Naive thymus-derived CD4-positive, alpha-beta T cell (primary cell): ENCODE measurements around the gene HLA-DMB. TPM values are rescaled to one million over a fixed set of nuclear protein-coding genes. Genes with fewer than 3 reads are reported as not detected.

ENCODE experiments used
- ATAC-seq: fragments of 150-1000 bp; cut with Tn5 transposase; 2 replicates; pipeline ENCODE4 v1.10.0; 2021; ENCODE audit warnings: mild to moderate bottlenecking, moderate library complexity
- CTCF ChIA-PET: fragments of 350-600 bp; sonication (Branson Sonifier 250); formaldehyde crosslinking; loops from one replicate; lab custom pipeline; 2021; ENCODE audit warnings: antibody characterized with exemption; lab: Charles Lee
- POLR2A ChIA-PET: fragments of 350-600 bp; sonication (Branson Sonifier 250); formaldehyde crosslinking; loops from one replicate; lab custom pipeline; 2021; ENCODE audit warnings: antibody characterized with exemption, inconsistent platforms; lab: Charles Lee
- DNase-seq, 9 donors: peaks; one replicate each; pipeline versions ENCODE4 v3.0.0 to v3.0.0-alpha.2; 2020 to 2022; ENCODE audit warnings: mixed read lengths in 1 of 9
- H3K27ac ChIP-seq: one replicate; pipeline ENCODE4 v1.7.0; 2013; ENCODE audit warnings: mild to moderate bottlenecking, low read depth, low read length, moderate library complexity
- H3K27me3 ChIP-seq, 2 donors: one replicate each; pipeline ENCODE4 v1.7.0; 2013; ENCODE audit warnings: low read length in 2 of 2, mild to moderate bottlenecking in 2 of 2, moderate library complexity in 2 of 2; ENCODE audit not compliant: control insufficient read depth in 2 of 2, insufficient read depth in 2 of 2
- H3K36me3 ChIP-seq, 3 experiments: 1 replicate in 2 of 3; 2 replicates in 1 of 3; pipeline ENCODE4 v1.7.0; 2013; ENCODE audit warnings: low read length in 3 of 3, mild to moderate bottlenecking in 3 of 3, moderate library complexity in 1 of 3; ENCODE audit not compliant: insufficient read depth in 3 of 3, control insufficient read depth in 2 of 3
- H3K4me1 ChIP-seq, 2 donors: one replicate each; pipeline ENCODE4 v1.7.0; 2013; ENCODE audit warnings: low read length in 2 of 2, mild to moderate bottlenecking in 2 of 2, moderate library complexity in 1 of 2; ENCODE audit not compliant: control insufficient read depth in 2 of 2, insufficient read depth in 2 of 2
- H3K4me3 ChIP-seq: 2 replicates; pipeline ENCODE4 v1.7.0; 2013; ENCODE audit warnings: mild to moderate bottlenecking, low read length
- H3K9me3 ChIP-seq, 3 experiments: 1 replicate in 2 of 3; 2 replicates in 1 of 3; pipeline ENCODE4 v1.7.0; 2013; ENCODE audit warnings: low read length in 3 of 3; ENCODE audit not compliant: control insufficient read depth in 2 of 3
- H3K27ac Mint-ChIP-seq, 9 donors: one replicate each; pipeline ENCODE4 v1.8.0; 2020 to 2022; ENCODE audit warnings: mixed read lengths in 9 of 9, mild to moderate bottlenecking in 8 of 9, moderate library complexity in 5 of 9, inconsistent platforms in 2 of 9
- H3K27me3 Mint-ChIP-seq, 5 donors: one replicate each; pipeline ENCODE4 v1.8.0; 2021 to 2022; ENCODE audit warnings: mixed read lengths in 5 of 5, mild to moderate bottlenecking in 1 of 5
- H3K36me3 Mint-ChIP-seq, 5 donors: one replicate each; pipeline ENCODE4 v1.8.0; 2020 to 2022; ENCODE audit warnings: mixed read lengths in 5 of 5, mild to moderate bottlenecking in 3 of 5, inconsistent platforms in 1 of 5
- H3K4me1 Mint-ChIP-seq, 7 donors: one replicate each; pipeline ENCODE4 v1.8.0; 2020 to 2022; ENCODE audit warnings: mixed read lengths in 7 of 7, mild to moderate bottlenecking in 3 of 7, inconsistent platforms in 1 of 7
- H3K4me3 Mint-ChIP-seq, 10 donors: one replicate each; pipeline ENCODE4 v1.8.0; 2020 to 2022; ENCODE audit warnings: mild to moderate bottlenecking in 10 of 10, mixed read lengths in 10 of 10, moderate library complexity in 6 of 10, inconsistent platforms in 2 of 10
- H3K9me3 Mint-ChIP-seq, 11 donors: one replicate each; pipeline ENCODE4 v1.8.0; 2020 to 2022; ENCODE audit warnings: mixed read lengths in 11 of 11, mild to moderate bottlenecking in 4 of 11, inconsistent platforms in 1 of 11, moderate library complexity in 1 of 11
- intact Hi-C, 2 donors: fragments of 100-400 bp; cut with micrococcal nuclease; formaldehyde crosslinking; loops; one replicate each; pipeline ENCODE4 v1.15.1; 2023
- polyA plus RNA-seq, 2 donors: library from polyadenylated mRNA; unstranded; fragments of 300-500 nt; fragmentation: Illumina TruSeq; gene quantifications; one replicate each; pipeline ENCODE4 v1.2.3, GENCODE V29; 2021
- total RNA-seq, 6 experiments: library from RNA in 5 of 6; stranded (reverse) in 5 of 6; gene quantifications; 1 replicate in 5 of 6; 2 replicates in 1 of 6; pipeline ENCODE4 v1.2.3 and lab custom pipeline; 2021 to 2026

Gene HLA-DMB
- total and polyA plus RNA-seq, 7 experiments from 2014 or later, result 7.8 to 82.5 (median 9.1) TPM

GRCh38 chr6:32956176-32956575 is 15.3 kb upstream of the HLA-DMB start:
- ChIA-PET POLR2A (interaction anchor here (0.7 to 13.5 kb wide), 2 partner anchors 19 to 75 kb away, joined by 3 to 638 read pairs; partner anchors contain the start of gene BRD2), CTCF (interaction anchor here (0.7 to 13.5 kb wide), 5 partner anchors 8 to 173 kb away, joined by 4 to 411 read pairs (median 7); partner anchors contain the start of genes BRD2 and HLA-DMB)
- intact Hi-C loops, result no loop called here
- Mint-ChIP-seq H3K4me3 (no peak overlapping the region), H3K27ac (peak overlapping the region in 2 of 9 donors; percentile 68 to 88), H3K27me3 (peaks cover 0 to 5% (median 0%) of the 10 kb centered on the region in 5 donors), H3K4me1 (peaks cover 30 to 54% (median 45%) of the 10 kb centered on the region in 7 donors), H3K36me3 (peaks cover 0 to 12% (median 4%) of the 10 kb centered on the region in 5 donors), H3K9me3 (no peaks in the 10 kb centered on the region)
- H3K4me3 ChIP-seq, result no peak overlapping the region
- peaks cover 12 to 21% of the 10 kb centered on the region in 2 donors for H3K4me1 ChIP-seq
- no peaks in the 10 kb centered on the region for H3K27me3 ChIP-seq
- H3K9me3 ChIP-seq, result no peaks in the 10 kb centered on the region
- DNase-seq, result no peak
- no peak overlapping the region for H3K27ac ChIP-seq
- no peaks in the 10 kb centered on the region for H3K36me3 ChIP-seq
- ATAC-seq, result no peak

- ATAC-seq, result no peak
- Mint-ChIP-seq H3K9me3 (no peaks in the 10 kb centered on the region), H3K4me1 (peaks cover 35 to 50% (median 41%) of the 10 kb centered on the region in 7 donors), H3K36me3 (peaks cover 0 to 8% (median 4%) of the 10 kb centered on the region in 5 donors), H3K4me3 (no peak overlapping the region), H3K27ac (peak overlapping the region in 4 of 9 donors; percentile 0 to 37 (median 22)), H3K27me3 (peaks cover 0 to 5% (median 0%) of the 10 kb centered on the region in 5 donors)
- H3K9me3 ChIP-seq, result no peaks in the 10 kb centered on the region
- CTCF ChIA-PET, result interaction anchor here (0.6 to 13.5 kb wide), 12 partner anchors 13 to 1273 kb away, joined by 3 to 411 read pairs (median 10); partner anchors contain the start of genes BRD2, HLA-DMB, PSMB8 and TAP2
- H3K4me3 ChIP-seq, result no peak overlapping the region
- H3K36me3 ChIP-seq, result no peaks in the 10 kb centered on the region
- POLR2A ChIA-PET, result interaction anchor here (0.6 to 13.5 kb wide), 11 partner anchors 11 to 807 kb away, joined by 3 to 638 read pairs (median 5); partner anchors contain the start of genes BRD2, HLA-DMB, PSMB8 and TAP2
- peaks cover 16 to 21% of the 10 kb centered on the region in 2 donors for H3K4me1 ChIP-seq
- no peaks in the 10 kb centered on the region for H3K27me3 ChIP-seq
- intact Hi-C loops, result loop anchor here in 1 of 2 donors (2.0 kb wide), 1 partner anchor 14 kb away; the partner anchor contains the start of gene HLA-DMB
- DNase-seq, result peak in 6 of 9 donors; percentile 29 to 44 (median 35)
- H3K27ac ChIP-seq, result no peak overlapping the region
Observed at GRCh38 chr6:32954986-32955802, 14.4 kb upstream of the HLA-DMB start.

- Mint-ChIP-seq H3K4me1 (peaks cover 42 to 53% (median 44%) of the 10 kb centered on the region in 7 donors), H3K27me3 (no peaks in the 10 kb centered on the region), H3K4me3 (no peak overlapping the region), H3K36me3 (peaks cover 0 to 8% (median 4%) of the 10 kb centered on the region in 5 donors), H3K9me3 (no peaks in the 10 kb centered on the region), H3K27ac (peak overlapping the region in 1 of 9 donors; percentile 51)
- Histone ChIP-seq H3K4me3 (no peak overlapping the region), H3K36me3 (no peaks in the 10 kb centered on the region), H3K27me3 (no peaks in the 10 kb centered on the region), H3K9me3 (no peaks in the 10 kb centered on the region), H3K27ac (no peak overlapping the region), H3K4me1 (peaks cover 21 to 23% of the 10 kb centered on the region in 2 donors)
- ATAC-seq (no peak), DNase-seq (no peak)
- intact Hi-C loops, result loop anchor here in 1 of 2 donors (2.0 kb wide), 1 partner anchor 13 kb away; the partner anchor contains the start of gene HLA-DMB
- ChIA-PET POLR2A (interaction anchor here (0.7 to 13.5 kb wide), 14 partner anchors 10 to 364 kb away, joined by 3 to 638 read pairs (median 6); partner anchors contain the start of genes BRD2, HLA-DMB, HLA-DPA1 and PSMB8), CTCF (interaction anchor here (0.7 to 13.5 kb wide), 13 partner anchors 14 to 115 kb away, joined by 3 to 411 read pairs (median 10); partner anchors contain the start of genes BRD2, HLA-DMB, PSMB8 and TAP2)
Observed at GRCh38 chr6:32954267-32954666, 13.4 kb upstream of the HLA-DMB start.

- H3K4me1 ChIP-seq, result peaks cover 21 to 23% of the 10 kb centered on the region in 2 donors
- Mint-ChIP-seq H3K27me3 (no peaks in the 10 kb centered on the region), H3K4me1 (peaks cover 43 to 57% (median 46%) of the 10 kb centered on the region in 7 donors), H3K4me3 (peak overlapping the region in 5 of 10 donors; percentile 76 to 86 (median 81)), H3K9me3 (no peaks in the 10 kb centered on the region), H3K36me3 (peaks cover 0 to 8% (median 4%) of the 10 kb centered on the region in 5 donors), H3K27ac (peak overlapping the region in 5 of 9 donors; percentile 51 to 92 (median 81))
- no peak overlapping the region for H3K4me3 ChIP-seq
- H3K27ac ChIP-seq, result no peak overlapping the region
- CTCF ChIA-PET, result interaction anchor here (0.5 to 13.5 kb wide), 19 partner anchors 14 to 1709 kb away, joined by 3 to 411 read pairs (median 7); partner anchors contain the start of genes BRD2, HLA-DMB, PSMB8 and TAP2
- H3K27me3 ChIP-seq, result no peaks in the 10 kb centered on the region
- POLR2A ChIA-PET, result interaction anchor here (0.7 to 13.5 kb wide), 15 partner anchors 10 to 119 kb away, joined by 3 to 638 read pairs (median 6); partner anchors contain the start of genes BRD2, HLA-DMB, HLA-DPA1 and PSMB8
- no peaks in the 10 kb centered on the region for H3K36me3 ChIP-seq
- intact Hi-C loops, result loop anchor here (1.0 to 2.0 kb wide), 10 partner anchors 9 to 68 kb away; partner anchors contain the start of gene HLA-DMB (in 2 of the 2)
- H3K9me3 ChIP-seq, result no peaks in the 10 kb centered on the region
- ATAC-seq (no peak), DNase-seq (no peak)
Observed at GRCh38 chr6:32953775-32954174, 12.9 kb upstream of the HLA-DMB start.

- POLR2A ChIA-PET, result interaction anchor here (0.9 to 13.5 kb wide), 17 partner anchors 9 to 115 kb away, joined by 3 to 638 read pairs (median 6); partner anchors contain the start of genes BRD2, HLA-DMB, PSMB8 and PSMB9
- peak within 1 kb of the TSS; percentile 75 to 86 (median 82) for H3K4me3 Mint-ChIP-seq
- intact Hi-C loops, result loop anchor here (1.0 to 2.0 kb wide), 9 partner anchors 9 to 68 kb away; partner anchors contain the start of gene HLA-DMB (in 1 of the 2)
- Histone ChIP-seq H3K4me3 (peak within 1 kb of the TSS; percentile 64), H3K27ac (peak within 1 kb of the TSS; percentile 63), H3K9me3 (no peaks in the 10 kb centered on the region), H3K36me3 (no peaks in the 10 kb centered on the region), H3K4me1 (peaks cover 21 to 23% of the 10 kb centered on the region in 2 donors), H3K27me3 (no peaks in the 10 kb centered on the region)
- H3K4me1 Mint-ChIP-seq, result peaks cover 44 to 57% (median 48%) of the 10 kb centered on the region in 7 donors
- peaks cover 0 to 8% (median 3%) of the 10 kb centered on the region in 5 donors for H3K36me3 Mint-ChIP-seq
- ATAC-seq, result peak; percentile 96
- DNase-seq, result peak; percentile 52 to 89 (median 83)
- peak within 1 kb of the TSS; percentile 61 to 94 (median 88) for H3K27ac Mint-ChIP-seq
- H3K9me3 Mint-ChIP-seq, result no peaks in the 10 kb centered on the region
- CTCF ChIA-PET, result interaction anchor here (0.5 to 13.5 kb wide), 23 partner anchors 15 to 1708 kb away, joined by 3 to 411 read pairs (median 7); partner anchors contain the start of genes BRD2, HLA-DMB, PSMB8 and TAP2
- H3K27me3 Mint-ChIP-seq, result no peaks in the 10 kb centered on the region
Observed at GRCh38 chr6:32952817-32953739, 12.2 kb upstream of the HLA-DMB start, which contains the start of gene HLA-DMA. Gene HLA-DMA (minus strand): TSS chr6:32953097. CDS start chr6:32953036, 61 bp downstream.
